Effector CD8-positive, alpha-beta T cell (primary cell): ENCODE measurements around the gene CPLANE1.
"Not testable (repeated sequence)": the region's sequence is repeated elsewhere in the genome, so short reads cannot be mapped to it uniquely, and the experiment has no call there.

ENCODE experiments used
- DNase-seq: peaks from one replicate; lab custom pipeline; 2025; lab: John Stamatoyannopoulos, UW

Gene CPLANE1

GRCh38 chr5:37208883-37209797 lies 40.0 kb downstream of the CPLANE1 start:
- DNase-seq: no peak

GRCh38 chr5:37207802-37208201 lies 41.4 kb downstream of the CPLANE1 start:
- DNase-seq: no peak

GRCh38 chr5:37206736-37207135 lies 42.4 kb downstream of the CPLANE1 start:
- no peak for DNase-seq

GRCh38 chr5:37198842-37199241 lies 50.3 kb downstream of the CPLANE1 start:
- DNase-seq: no peak

GRCh38 chr5:37198061-37198460 lies 51.1 kb downstream of the CPLANE1 start:
- DNase-seq: no peak

- DNase-seq: no peak
These were observed 51.7 kb downstream of the CPLANE1 start for GRCh38 chr5:37197340-37198050.

GRCh38 chr5:37190592-37190991 lies 58.6 kb downstream of the CPLANE1 start:
- DNase-seq: no peak

GRCh38 chr5:37189355-37189754 lies 59.8 kb downstream of the CPLANE1 start:
- DNase-seq: no peak

- no peak for DNase-seq
These were observed 61.7 kb downstream of the CPLANE1 start for GRCh38 chr5:37187465-37187977.

- no peak for DNase-seq
These were observed 64.3 kb downstream of the CPLANE1 start for GRCh38 chr5:37184748-37185364.

- DNase-seq: no peak
These were observed 66.5 kb downstream of the CPLANE1 start for GRCh38 chr5:37182667-37183066.

GRCh38 chr5:37174928-37175327 lies 74.2 kb downstream of the CPLANE1 start:
- no peak for DNase-seq

GRCh38 chr5:37172957-37173356 lies 76.2 kb downstream of the CPLANE1 start:
- no peak for DNase-seq

- no peak for DNase-seq
These were observed 78.3 kb downstream of the CPLANE1 start for GRCh38 chr5:37170856-37171255.

- DNase-seq: no peak
These were observed 83.0 kb downstream of the CPLANE1 start for GRCh38 chr5:37166197-37166596.

- no peak for DNase-seq
These were observed 83.4 kb downstream of the CPLANE1 start for GRCh38 chr5:37165761-37166160.

GRCh38 chr5:37153661-37154060 lies 95.5 kb downstream of the CPLANE1 start:
- DNase-seq: no peak

GRCh38 chr5:37146896-37147295 lies 102.3 kb downstream of the CPLANE1 start:
- DNase-seq: no peak

GRCh38 chr5:37136694-37137093 lies 112.5 kb downstream of the CPLANE1 start:
- DNase-seq: no peak

GRCh38 chr5:37135312-37135711 lies 113.9 kb downstream of the CPLANE1 start:
- not testable (repeated sequence) for DNase-seq

GRCh38 chr5:37133939-37134338 lies 115.2 kb downstream of the CPLANE1 start:
- no peak for DNase-seq

GRCh38 chr5:37132646-37133045 lies 116.5 kb downstream of the CPLANE1 start:
- DNase-seq: no peak
